Endodermal cell (in vitro differentiated cells): ENCODE data around the gene ESR2. TPM values are rescaled to one million over a fixed set of nuclear protein-coding genes. Genes with fewer than 3 reads are reported as not detected.

Experiments
- DNase-seq: peaks from one replicate; pipeline ENCODE4 v3.0.0-alpha.2; 2017
- H3K27ac ChIP-seq: 2 replicates; pipeline ENCODE4 v1.5.1; 2013; ENCODE audit warnings: mild to moderate bottlenecking, low read depth, low read length, moderate library complexity
- H3K27me3 ChIP-seq: 2 replicates; pipeline ENCODE4 v1.6.1; 2013; ENCODE audit warnings: mild to moderate bottlenecking, low read length, moderate library complexity; ENCODE audit not compliant: insufficient read depth, control insufficient read depth, poor library complexity, severe bottlenecking
- H3K36me3 ChIP-seq: 2 replicates; pipeline ENCODE4 v1.7.0; 2013; ENCODE audit warnings: mild to moderate bottlenecking, low read length, moderate library complexity; ENCODE audit not compliant: control insufficient read depth, insufficient read depth
- H3K4me1 ChIP-seq: one replicate; pipeline ENCODE4 v1.7.0; 2013; ENCODE audit warnings: low read length; ENCODE audit not compliant: control insufficient read depth, insufficient read depth
- H3K4me3 ChIP-seq: 2 replicates; pipeline ENCODE4 v1.5.1; 2013; ENCODE audit warnings: mild to moderate bottlenecking, low read length, moderate library complexity
- H3K9ac ChIP-seq: 2 replicates; pipeline ENCODE4 v1.6.1; 2013; ENCODE audit warnings: mild to moderate bottlenecking, low read length, moderate library complexity; ENCODE audit not compliant: poor library complexity, severe bottlenecking; ENCODE audit errors: extremely low read depth
- H3K9me3 ChIP-seq: 2 replicates; pipeline ENCODE4 v1.6.1; 2013; ENCODE audit warnings: mild to moderate bottlenecking, low read length, moderate library complexity; ENCODE audit not compliant: control insufficient read depth
- H3K27ac Mint-ChIP-seq: 2 replicates; pipeline ENCODE4 v1.8.0; 2020; ENCODE audit warnings: mixed read lengths
- H3K27me3 Mint-ChIP-seq: 2 replicates; pipeline ENCODE4 v1.8.0; 2021; ENCODE audit warnings: mild to moderate bottlenecking, mixed read lengths; ENCODE audit not compliant: insufficient read depth
- H3K36me3 Mint-ChIP-seq: 2 replicates; pipeline ENCODE4 v1.8.0; 2020; ENCODE audit warnings: low read depth, mixed read lengths
- H3K4me1 Mint-ChIP-seq: 2 replicates; pipeline ENCODE4 v1.8.0; 2020; ENCODE audit warnings: mixed read lengths
- H3K4me3 Mint-ChIP-seq: 2 replicates; pipeline ENCODE4 v1.8.0; 2020; ENCODE audit warnings: mild to moderate bottlenecking, moderate library complexity, mixed read lengths
- H3K9me3 Mint-ChIP-seq: 2 replicates; pipeline ENCODE4 v1.8.0; 2020; ENCODE audit warnings: mild to moderate bottlenecking, mixed read lengths
- WGBS, 2 experiments: methylation state at CpG; one replicate each; pipeline versions ENCODE4 v1.1.5 to v1.1.7; 2013; ENCODE audit warnings: missing lambda C conversion rate in 2 of 2, mixed read lengths in 1 of 2; ENCODE audit not compliant: insufficient coverage in 1 of 2, insufficient read length in 1 of 2; 5-methylcytosine and 5-hydroxymethylcytosine counted together
- total RNA-seq, 2 donors: library from RNA; stranded (reverse); fragmentation: NEBNext Ultra II Directional in 1 of 2; extraction: Animal tissue kit (Norgen Biotek cat#: 25700) in 1 of 2; gene quantifications; 2 replicates in 1 of 2; 3 replicates in 1 of 2; pipeline ENCODE4 v1.2.1, GENCODE V29; 2021
- TF ChIP-seq, protein P1 (sequence below): fragments of 200-600 bp; sonication (generic); conservative IDR thresholded peaks from 2 replicates; pipeline ENCODE4 v1.5.0; 2021; ENCODE audit warnings: antibody characterized with exemption, mild to moderate bottlenecking

The ESR2 gene
- total RNA-seq, 2 donors from 2014 or later: 0.57 to 0.66 TPM

DNA sequence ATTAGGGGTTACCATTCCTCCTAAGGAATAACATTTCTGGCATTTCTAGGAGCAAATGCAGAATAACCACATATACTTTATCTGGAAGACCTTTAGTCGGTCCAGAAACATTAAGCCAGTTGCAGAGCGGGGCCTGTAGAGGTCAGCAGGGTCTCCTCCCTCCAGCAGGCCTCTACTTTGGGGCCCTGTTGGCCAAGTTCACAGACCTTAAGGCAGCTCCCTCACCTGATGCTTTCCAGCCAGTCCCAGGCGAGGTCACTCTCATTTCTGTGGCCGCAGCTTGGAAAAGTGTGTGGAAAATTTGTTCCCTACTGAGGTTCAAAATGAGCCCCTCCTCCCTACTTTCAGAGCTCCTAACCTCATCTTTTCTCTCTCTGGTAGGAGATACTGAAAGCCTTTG is 74.1 kb downstream of the ESR2 start:
- Histone ChIP-seq H3K9me3 (no peaks in the 10 kb centered on the region), H3K27ac (no peak overlapping the region), H3K4me1 (no peaks in the 10 kb centered on the region), H3K27me3 (no peaks in the 10 kb centered on the region), H3K9ac (no peak overlapping the region), H3K4me3 (no peak overlapping the region), H3K36me3 (peaks cover 92% of the 10 kb centered on the region)
- Mint-ChIP-seq H3K4me3 (no peak overlapping the region), H3K4me1 (peaks cover 3% of the 10 kb centered on the region), H3K9me3 (no peaks in the 10 kb centered on the region), H3K27me3 (no peaks in the 10 kb centered on the region), H3K36me3 (peaks cover 72% of the 10 kb centered on the region), H3K27ac (no peak overlapping the region)
- no peak for DNase-seq
- WGBS, 2 experiments: 91 to 93% methylated on average over 4 of the region's 4 CpGs
- TF ChIP-seq, protein P1, sequence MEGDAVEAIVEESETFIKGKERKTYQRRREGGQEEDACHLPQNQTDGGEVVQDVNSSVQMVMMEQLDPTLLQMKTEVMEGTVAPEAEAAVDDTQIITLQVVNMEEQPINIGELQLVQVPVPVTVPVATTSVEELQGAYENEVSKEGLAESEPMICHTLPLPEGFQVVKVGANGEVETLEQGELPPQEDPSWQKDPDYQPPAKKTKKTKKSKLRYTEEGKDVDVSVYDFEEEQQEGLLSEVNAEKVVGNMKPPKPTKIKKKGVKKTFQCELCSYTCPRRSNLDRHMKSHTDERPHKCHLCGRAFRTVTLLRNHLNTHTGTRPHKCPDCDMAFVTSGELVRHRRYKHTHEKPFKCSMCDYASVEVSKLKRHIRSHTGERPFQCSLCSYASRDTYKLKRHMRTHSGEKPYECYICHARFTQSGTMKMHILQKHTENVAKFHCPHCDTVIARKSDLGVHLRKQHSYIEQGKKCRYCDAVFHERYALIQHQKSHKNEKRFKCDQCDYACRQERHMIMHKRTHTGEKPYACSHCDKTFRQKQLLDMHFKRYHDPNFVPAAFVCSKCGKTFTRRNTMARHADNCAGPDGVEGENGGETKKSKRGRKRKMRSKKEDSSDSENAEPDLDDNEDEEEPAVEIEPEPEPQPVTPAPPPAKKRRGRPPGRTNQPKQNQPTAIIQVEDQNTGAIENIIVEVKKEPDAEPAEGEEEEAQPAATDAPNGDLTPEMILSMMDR: peak; percentile 49

DNA sequence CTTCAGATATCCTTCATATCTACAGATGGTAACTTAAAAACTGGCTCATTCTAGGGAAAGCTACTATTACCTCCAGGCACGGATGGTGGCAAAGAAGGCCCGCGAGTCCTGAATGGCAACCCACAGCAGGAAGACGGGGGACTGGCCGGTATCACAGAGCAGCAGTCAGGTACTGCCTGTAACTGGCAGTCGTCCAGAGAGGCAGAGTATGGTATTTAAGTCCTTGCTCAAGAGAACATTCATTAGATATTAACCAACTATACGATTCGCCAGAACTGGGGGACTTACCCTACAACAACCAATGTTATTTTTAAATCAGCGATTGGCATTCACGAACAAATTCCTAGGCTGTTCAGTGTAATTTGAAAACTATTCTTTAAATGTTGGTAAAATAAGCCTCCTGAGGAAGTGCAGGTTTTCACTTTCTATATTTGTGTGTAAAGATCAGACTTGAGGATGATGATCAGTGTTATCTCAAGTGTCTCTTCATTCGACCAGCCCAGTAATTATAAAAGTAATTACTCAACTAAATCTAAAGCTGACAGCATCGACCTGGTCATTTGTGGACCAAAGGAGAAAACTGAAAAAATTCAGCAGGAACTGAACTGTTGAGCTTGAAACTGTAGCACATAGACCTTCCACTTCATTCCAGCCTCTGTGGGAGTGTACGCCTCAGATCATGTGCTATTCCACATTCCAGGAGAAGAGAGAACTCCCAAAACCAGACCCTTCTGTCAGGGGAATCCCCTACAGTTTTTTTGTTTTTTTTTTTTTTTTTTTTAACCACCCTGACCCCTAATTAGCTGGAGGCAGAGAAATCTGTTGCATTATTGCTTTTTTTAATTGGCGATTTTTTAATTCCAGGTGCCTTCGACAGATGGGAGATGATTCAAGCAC is 75.6 kb downstream of the ESR2 start:
- H3K27me3 Mint-ChIP-seq: no peaks in the 10 kb centered on the region
- Histone ChIP-seq H3K36me3 (peaks cover 91% of the 10 kb centered on the region), H3K4me1 (peaks cover 4% of the 10 kb centered on the region), H3K27me3 (no peaks in the 10 kb centered on the region), H3K9me3 (no peaks in the 10 kb centered on the region), H3K9ac (no peak overlapping the region), H3K4me3 (no peak overlapping the region), H3K27ac (no peak overlapping the region)
- H3K27ac Mint-ChIP-seq: no peak overlapping the region
- TF ChIP-seq, protein P1: no peak
- peaks cover 70% of the 10 kb centered on the region for H3K36me3 Mint-ChIP-seq
- DNase-seq: no peak
- WGBS, 2 experiments: 92 to 94% methylated on average over 11 to 15 of the region's 15 CpGs
- H3K4me1 Mint-ChIP-seq: peaks cover 6% of the 10 kb centered on the region
- H3K4me3 Mint-ChIP-seq: no peak overlapping the region
- H3K9me3 Mint-ChIP-seq: no peaks in the 10 kb centered on the region

DNA sequence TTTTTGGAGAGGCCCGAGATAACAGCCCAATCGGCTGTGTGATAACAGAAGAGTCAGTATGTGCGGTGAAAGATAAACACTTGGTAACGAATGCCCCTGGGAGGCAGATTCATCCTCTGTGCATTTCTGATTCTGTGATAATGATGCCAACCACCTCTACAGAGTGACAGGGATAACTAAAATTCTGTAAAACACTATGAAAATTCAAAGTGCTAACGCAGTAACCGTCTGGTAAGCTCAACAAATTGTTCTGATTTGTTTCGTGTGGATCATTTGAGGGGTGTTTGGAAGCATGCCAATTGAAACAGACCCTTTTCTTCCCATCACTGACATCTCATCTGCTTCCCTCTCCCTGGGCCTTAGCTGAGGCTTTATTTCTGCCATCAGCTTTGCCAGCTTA is 76.3 kb downstream of the ESR2 start:
- Mint-ChIP-seq H3K4me1 (peaks cover 11% of the 10 kb centered on the region), H3K36me3 (peaks cover 70% of the 10 kb centered on the region), H3K27me3 (no peaks in the 10 kb centered on the region), H3K9me3 (no peaks in the 10 kb centered on the region), H3K4me3 (no peak overlapping the region), H3K27ac (no peak overlapping the region)
- 94 to 99% methylated on average over 6 to 7 of the region's 7 CpGs for WGBS, 2 experiments
- H3K4me3 ChIP-seq: no peak overlapping the region
- H3K4me1 ChIP-seq: peaks cover 4% of the 10 kb centered on the region
- no peak for DNase-seq
- peaks cover 88% of the 10 kb centered on the region for H3K36me3 ChIP-seq
- H3K27ac ChIP-seq: no peak overlapping the region
- TF ChIP-seq, protein P1: no peak
- H3K27me3 ChIP-seq: no peaks in the 10 kb centered on the region
- H3K9me3 ChIP-seq: no peaks in the 10 kb centered on the region
- no peak overlapping the region for H3K9ac ChIP-seq
